TTC549 (cell line): ENCODE results near the gene ROBO1.
"Not testable (repeated sequence)": the region's sequence is repeated elsewhere in the genome, so short reads cannot be mapped to it uniquely, and the experiment has no call there.

ENCODE experiments used
- FAIRE-seq: peaks from 2 replicates; lab custom pipeline; 2012; peaks lifted over from hg19 to GRCh38; lab: Jason Lieb, UNC

ROBO1 gene

GRCh38 chr3:78792212-78792611, 975.6 kb downstream of the ROBO1 start:
- FAIRE-seq: no peak

DNA sequence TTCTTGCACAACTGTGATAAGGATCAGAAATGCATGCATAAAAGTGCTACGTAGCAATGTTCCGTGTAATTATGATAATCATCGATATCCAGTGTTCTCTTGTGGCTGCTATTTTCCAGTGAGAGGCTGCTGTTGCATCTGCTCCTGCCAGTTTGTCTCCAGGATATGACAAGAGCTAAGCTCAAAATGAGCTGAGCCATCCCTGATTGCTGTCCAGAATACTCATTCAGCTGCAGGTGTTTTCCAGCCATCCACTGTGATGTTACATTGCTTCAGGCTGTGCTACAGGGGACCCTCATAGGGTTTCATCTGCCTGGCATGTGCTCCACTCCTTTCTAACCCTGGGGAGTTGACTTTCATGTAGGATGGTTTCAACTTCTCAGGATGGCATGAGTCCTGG, 976.0 kb downstream of the ROBO1 start:
- FAIRE-seq: no peak

DNA sequence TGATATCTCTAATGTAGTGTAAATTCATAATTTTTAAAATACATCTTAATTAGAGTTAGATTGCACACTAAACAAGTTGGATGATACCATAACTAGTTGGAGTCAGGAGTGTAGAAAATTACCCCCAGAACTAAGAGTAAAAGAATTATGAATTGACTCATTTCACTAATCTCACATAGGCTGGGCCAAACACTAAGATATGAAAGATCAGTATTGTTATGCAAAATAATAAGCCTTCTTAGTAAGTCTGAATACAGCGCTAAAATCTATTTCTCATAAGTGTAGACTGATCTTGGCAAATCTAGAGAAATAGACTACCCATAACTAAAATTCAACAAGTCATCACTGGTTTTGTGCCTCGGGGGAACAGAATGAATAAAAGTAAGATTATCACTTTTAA, 979.0 kb downstream of the ROBO1 start:
- FAIRE-seq: no peak

DNA sequence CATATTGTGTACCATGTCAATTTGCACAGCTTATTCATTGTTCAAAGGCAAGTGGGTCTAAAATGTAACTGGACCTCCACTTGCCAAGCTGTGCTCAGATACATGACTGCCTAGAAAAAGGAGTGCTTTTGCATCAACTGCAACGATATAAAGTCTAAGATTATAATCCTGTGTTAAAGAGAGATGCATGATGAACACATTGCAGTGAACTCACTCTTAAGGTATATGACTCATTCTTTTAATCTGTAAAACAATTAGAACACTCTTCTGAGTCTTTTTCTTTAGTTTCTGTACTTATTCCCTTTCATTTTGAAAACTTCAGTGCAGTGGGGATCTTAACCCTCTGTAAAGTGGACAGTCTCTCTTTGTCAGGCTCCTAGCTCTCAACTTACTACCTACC, 982.8 kb downstream of the ROBO1 start:
- no peak for FAIRE-seq

- FAIRE-seq: no peak
Observed at GRCh38 chr3:78781351-78781750, 986.4 kb downstream of the ROBO1 start.

DNA sequence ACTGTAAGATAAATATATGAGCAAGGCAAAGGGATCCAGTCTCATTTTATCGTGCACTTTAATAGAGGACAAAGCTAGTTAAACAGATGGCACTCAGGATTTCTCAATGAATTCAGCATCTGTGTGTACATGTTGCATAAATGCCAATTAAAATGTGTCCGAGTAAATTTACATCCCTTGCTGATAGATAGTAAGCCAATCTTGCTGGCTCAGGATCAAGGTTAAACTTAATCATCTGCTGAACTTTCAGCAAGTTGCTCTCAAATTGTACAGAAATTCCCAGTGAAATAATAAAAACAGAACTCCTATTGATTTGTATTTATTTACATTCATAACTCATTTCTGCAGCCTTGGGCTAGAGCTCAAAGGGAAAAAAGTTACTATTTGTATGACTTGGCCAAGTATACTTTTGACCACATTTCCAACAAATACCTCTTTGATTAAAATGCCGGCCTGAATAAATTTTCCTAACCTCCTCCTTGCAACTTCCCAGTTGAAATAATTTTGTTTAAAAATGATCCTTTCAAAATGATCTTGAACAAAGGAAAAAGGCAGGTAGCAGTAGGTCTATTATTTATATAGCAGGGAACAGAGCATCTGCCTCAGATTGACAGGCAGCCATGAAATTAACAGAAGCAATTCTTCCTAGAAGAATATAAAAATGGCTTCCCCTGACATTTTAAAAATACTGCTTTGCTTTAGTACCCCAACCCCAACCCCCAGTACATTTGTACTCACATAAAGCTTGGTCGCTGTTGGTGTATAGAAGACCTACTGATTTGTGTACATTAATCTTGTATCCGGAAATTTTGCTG, 1001.9 kb downstream of the ROBO1 start:
- FAIRE-seq: no peak

- FAIRE-seq: no peak
Observed at GRCh38 chr3:78764634-78765033, 1003.2 kb downstream of the ROBO1 start.

GRCh38 chr3:78762121-78762520, 1005.7 kb downstream of the ROBO1 start:
- FAIRE-seq: no peak

DNA sequence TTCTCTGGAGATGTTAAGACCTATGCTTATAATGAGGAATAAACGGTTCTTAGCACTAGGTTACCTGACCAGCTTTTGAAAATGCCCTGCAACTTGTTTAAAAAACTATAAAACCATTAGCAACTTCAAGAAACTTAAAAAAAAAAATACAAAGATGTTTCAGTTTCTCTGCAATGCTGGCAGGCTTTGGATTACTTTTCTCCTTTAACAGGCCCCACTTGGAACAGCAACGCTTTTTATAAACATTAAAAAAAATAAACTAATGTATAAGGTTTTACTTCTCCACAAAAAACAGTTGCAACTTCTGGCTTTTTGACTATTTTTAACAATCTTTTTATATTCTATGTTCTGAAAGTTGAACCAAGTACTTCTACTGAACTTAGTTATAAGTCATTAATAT, 1006.7 kb downstream of the ROBO1 start:
- FAIRE-seq: no peak

- FAIRE-seq: no peak
Observed at GRCh38 chr3:78757731-78758130, 1010.1 kb downstream of the ROBO1 start.

DNA sequence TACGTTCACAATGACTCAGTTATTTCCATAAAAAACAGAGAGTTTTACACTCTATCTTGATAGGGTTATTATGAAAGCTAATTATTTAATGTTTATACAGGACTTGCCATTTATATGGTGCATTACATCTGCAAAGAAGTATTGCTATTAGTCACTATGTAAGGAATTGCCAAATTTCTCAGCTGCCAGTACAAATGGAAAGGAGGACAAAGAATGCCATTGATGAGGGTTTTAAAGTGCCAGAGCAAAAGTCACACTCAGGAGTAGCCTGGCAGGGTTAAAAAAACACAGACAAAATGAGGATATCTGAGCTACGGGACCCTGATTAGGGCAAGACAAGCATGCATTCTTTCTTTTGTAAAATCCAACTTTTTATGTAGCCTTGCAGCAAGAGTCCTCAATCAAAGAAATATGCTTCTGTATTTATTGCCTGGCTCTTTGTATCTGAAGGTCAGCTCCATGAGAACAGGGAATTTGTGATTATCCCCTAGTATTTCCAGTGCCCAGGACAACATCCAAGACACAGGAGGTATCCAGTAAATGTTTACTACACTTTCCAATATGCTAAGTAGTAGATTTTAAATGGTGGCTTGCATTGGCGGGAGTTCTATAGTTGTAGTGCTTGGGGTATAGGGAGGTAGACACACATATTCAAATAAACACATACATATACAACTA, 1013.6 kb downstream of the ROBO1 start:
- no peak for FAIRE-seq

DNA sequence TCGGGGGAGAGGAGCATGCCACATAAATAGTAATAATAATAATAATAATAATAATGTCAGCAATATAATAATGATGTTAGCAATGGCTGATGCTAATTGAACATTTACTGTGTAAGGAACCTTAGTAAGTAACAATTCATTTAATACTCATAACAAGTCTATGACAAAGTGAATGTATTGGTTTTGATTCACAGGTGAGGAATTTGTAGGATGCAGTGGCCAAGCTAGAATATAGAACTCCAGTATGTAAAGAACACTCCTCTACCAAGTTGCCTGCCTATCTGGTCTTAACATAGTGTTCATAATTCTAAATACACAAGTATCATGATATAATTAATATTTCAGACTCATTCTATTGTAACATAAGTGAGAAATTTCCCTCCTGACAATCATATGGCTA, 1016.5 kb downstream of the ROBO1 start:
- FAIRE-seq: no peak

DNA sequence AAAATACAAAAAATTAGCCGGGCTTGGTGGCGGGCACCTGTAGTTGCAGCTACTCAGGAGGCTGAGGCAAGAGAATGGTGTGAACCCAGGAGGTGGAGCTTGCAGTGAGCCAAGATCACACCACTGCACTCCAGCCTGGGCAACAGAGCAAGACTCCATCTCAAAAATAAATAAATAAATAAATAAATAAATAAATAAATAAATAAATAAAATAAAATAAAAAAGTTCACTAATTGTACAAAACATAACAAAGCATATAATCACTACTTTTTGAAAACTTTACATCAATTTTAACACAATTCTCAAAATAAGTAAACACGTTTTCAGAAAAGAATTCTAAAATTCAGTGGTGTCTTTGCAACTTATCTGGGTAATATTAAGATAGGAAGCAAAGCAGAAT, 1017.5 kb downstream of the ROBO1 start:
- not testable (repeated sequence) for FAIRE-seq

- no peak for FAIRE-seq
Observed at GRCh38 chr3:78749056-78749455, 1018.7 kb downstream of the ROBO1 start.

DNA sequence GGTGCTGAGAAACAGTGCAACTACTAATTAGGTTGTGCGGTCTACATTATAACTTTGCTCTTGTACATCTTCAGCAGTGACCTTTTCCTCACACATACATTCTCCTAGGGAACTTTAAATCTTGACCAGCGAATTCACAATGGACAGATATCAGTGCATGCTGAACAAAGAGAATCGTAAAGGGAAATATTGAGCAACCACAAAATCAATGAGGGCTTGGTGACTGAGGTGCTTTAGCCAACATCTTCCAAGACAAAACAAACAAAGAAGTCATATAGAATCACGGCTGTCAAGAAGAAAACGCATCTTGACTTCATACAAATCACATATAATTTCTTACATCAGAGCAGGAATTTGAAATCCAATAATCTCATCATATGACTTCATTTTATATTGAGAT, 1022.0 kb downstream of the ROBO1 start:
- FAIRE-seq: no peak

DNA sequence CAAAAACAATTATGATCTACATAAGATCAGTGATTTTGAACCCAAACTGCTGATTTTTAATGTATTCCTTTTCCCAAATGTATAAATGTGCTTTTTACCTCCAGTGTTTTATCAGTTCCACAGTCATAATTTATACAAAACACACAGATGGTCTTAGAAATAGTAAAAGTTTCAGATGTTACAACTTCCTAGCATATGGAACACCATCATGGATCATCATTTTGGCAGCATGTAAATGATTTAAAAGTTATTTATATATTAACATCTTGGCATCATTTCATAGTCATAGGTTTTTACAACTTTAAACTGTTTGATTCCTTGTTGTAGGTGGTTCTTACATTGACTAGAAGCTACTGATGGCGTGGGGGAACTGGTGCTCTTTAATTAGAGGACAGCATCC, 1025.3 kb downstream of the ROBO1 start:
- FAIRE-seq: no peak

DNA sequence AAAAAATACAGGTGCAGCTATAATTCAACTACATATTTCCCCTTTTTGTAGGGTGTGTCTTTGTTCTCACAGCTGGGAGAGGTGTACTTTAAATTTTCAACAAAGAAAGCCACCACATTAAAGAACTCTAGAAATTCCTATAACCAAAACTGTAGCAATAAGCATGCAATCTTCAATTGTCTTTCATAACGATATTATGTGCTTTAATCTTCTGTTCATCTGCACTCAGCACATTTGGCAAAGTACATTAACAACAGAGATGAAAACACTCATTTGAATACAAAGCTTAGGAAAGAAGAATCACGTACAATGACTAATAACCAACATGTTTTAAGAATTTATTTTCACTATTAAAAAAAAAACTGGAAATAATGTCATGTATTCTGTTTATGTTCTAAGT, 1025.8 kb downstream of the ROBO1 start:
- no peak for FAIRE-seq

DNA sequence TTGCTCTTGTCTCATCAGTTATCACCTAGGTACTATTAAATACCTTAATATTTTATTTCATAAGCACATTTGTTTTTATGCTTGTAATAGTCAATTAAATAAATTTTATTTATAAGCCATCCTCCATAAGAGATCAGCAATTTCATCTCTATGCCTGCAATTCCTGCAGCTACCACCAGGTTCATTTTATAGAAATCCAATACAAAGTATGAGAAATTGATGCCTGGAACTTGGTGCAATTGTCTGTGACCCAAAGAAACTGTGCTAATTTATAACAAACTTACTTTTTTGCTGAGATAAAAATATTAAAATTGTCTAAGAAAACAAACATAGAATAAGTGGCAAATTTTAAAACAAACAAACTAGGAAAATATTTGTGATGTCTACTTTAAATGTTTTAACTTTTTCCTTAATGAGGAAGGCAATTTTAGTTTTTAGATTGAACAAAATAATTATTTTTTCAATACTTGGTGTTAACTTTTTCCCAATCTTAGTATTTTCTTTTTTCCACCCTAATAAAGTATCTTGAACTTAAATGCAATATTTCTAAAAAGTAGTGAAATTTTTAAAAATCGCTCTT, 1026.6 kb downstream of the ROBO1 start:
- no peak for FAIRE-seq

DNA sequence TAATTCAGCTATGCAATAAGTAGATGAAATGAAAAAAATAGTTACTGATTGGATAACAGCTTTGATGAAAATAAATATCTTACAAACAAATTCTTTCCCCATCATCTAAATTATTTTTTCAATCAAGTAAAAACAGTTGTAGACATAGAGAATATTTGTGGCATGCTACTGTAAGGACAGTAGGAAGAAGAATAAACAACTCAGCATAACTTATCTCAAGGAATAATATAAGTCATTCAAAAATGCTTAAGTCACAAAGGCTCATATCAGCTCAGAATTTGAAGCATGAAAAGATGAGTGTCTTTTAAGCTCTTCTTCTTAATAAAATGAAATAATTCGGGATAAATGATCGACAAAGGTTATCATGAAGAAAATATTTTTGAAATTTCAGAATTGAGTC, 1029.0 kb downstream of the ROBO1 start:
- no peak for FAIRE-seq

GRCh38 chr3:78737988-78738387, 1029.8 kb downstream of the ROBO1 start:
- FAIRE-seq: no peak

DNA sequence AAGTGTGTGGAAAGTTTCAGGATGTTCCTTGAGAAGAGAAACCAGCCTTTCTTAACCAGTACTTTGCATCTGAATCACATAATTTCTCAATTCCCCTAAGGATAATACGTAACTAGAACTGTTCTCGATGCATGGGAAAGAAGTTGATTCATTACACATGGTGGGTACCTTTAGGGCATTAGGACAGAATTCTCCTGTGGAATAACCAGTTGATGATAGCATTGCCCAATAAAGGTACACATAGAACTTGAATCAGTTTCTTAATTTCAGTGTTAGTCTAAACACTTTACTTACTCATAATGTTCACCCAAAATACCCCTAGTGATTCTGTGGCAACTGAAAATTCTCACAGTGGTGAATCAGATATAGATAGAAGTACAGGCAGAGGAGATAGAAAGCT, 1030.9 kb downstream of the ROBO1 start:
- FAIRE-seq: no peak

DNA sequence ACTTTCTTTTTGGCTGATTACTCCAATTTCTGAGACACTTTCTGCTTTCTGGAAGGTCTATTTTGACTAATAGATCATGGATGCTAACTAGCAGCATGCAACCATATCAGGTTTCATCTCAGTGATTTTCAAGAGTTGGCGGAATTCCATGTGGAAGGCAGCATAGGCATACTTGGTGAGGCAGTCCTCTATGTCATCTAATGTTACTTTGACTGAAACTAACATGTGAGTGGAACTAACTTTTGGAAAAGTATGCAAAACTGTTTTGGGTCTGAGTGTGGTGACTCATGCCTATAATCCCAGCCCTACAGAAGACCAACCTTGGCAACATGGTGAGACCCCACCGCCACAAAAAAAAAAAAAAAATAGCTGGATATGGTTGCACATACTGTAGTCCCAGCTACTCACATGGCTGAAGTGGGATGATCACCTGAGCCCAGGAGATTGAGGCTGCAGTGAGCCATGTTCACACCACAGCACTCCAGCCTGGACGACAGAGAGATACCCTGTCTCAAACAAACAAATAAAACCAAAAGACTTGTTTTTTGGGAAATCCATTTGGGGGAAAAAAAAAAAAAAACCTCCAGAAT, 1033.7 kb downstream of the ROBO1 start:
- no peak for FAIRE-seq

DNA sequence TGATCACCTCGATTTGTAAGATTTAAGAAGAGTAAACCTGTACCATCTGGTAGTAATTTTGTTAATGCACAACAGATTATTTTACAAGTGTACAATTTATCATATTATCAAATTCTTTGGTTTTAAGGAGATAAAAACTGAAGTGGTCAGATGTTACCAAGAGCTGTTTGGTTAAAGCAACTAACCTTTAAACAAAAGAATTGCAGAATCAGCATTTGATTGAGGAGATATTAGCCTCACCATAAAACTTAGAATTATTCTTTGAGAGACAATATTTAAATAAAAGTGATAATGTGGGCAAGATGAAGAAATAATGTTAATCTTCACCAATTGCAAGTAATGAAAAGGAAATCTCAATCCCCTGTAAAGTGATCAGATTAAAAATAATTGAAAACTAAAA, 1034.9 kb downstream of the ROBO1 start:
- FAIRE-seq: no peak
